Keratinocyte (primary cell): ENCODE measurements around the gene KIR2DL4. TPM values are rescaled to one million over a fixed set of nuclear protein-coding genes. Genes with fewer than 3 reads are reported as not detected.

Experiments used
- DNase-seq: peaks from one replicate; pipeline ENCODE4 v3.0.0-alpha.2; 2011; ENCODE audit warnings: low read depth, missing footprints, low spot score
- FAIRE-seq: peaks from 2 replicates; lab custom pipeline; 2011; peaks lifted over from hg19 to GRCh38; lab: Jason Lieb, UNC
- H2AFZ ChIP-seq: 2 replicates; pipeline ENCODE4 v1.6.0; 2012; ENCODE audit warnings: low read length, control low read depth, inconsistent platforms; ENCODE audit not compliant: control insufficient read depth
- H3K27ac ChIP-seq: 2 replicates; pipeline ENCODE4 v1.5.1; 2011; ENCODE audit warnings: low read length; ENCODE audit not compliant: control insufficient read depth, insufficient read depth
- H3K27me3 ChIP-seq: 3 replicates; pipeline ENCODE4 v1.6.0; 2011; ENCODE audit warnings: low read length; ENCODE audit not compliant: control insufficient read depth, insufficient read depth; ENCODE audit errors: extremely low read depth
- H3K36me3 ChIP-seq, 2 experiments: 2 replicates in 1 of 2; 3 replicates in 1 of 2; pipeline ENCODE4 v1.5.1; 2011; ENCODE audit warnings: low read length in 2 of 2, mild to moderate bottlenecking in 1 of 2; ENCODE audit not compliant: control insufficient read depth in 2 of 2, insufficient read depth in 2 of 2; ENCODE audit errors: extremely low read depth in 1 of 2
- H3K4me1 ChIP-seq: 3 replicates; pipeline ENCODE4 v1.5.1; 2011; ENCODE audit warnings: low read length; ENCODE audit not compliant: control insufficient read depth, insufficient read depth; ENCODE audit errors: extremely low read depth
- H3K4me2 ChIP-seq: 3 replicates; pipeline ENCODE4 v1.6.0; 2011; ENCODE audit warnings: low read depth, low read length; ENCODE audit not compliant: control insufficient read depth, insufficient read depth; ENCODE audit errors: extremely low read depth
- H3K4me3 ChIP-seq, 3 experiments: fragments of 200-600 bp in 1 of 3; sonication (generic) in 1 of 3; 2 replicates in 2 of 3; 3 replicates in 1 of 3; pipeline ENCODE4 v1.5.1; 2011 to 2016; ENCODE audit warnings: low read length in 3 of 3, mild to moderate bottlenecking in 3 of 3, control low read depth in 2 of 3, inconsistent platforms in 1 of 3, low read depth in 1 of 3, mixed read lengths in 1 of 3, mixed run types in 1 of 3, moderate library complexity in 1 of 3; ENCODE audit not compliant: control insufficient read depth in 2 of 3, insufficient read depth in 2 of 3; ENCODE audit errors: extremely low read depth in 1 of 3
- H3K79me2 ChIP-seq: 2 replicates; pipeline ENCODE4 v1.6.0; 2012; ENCODE audit warnings: low read length; ENCODE audit not compliant: control insufficient read depth, insufficient read depth
- H3K9ac ChIP-seq: 3 replicates; pipeline ENCODE4 v1.6.0; 2011; ENCODE audit warnings: low read length; ENCODE audit not compliant: control insufficient read depth, insufficient read depth; ENCODE audit errors: extremely low read depth
- H3K9me1 ChIP-seq: 3 replicates; pipeline ENCODE4 v1.6.0; 2011; ENCODE audit warnings: low read length; ENCODE audit not compliant: control insufficient read depth, insufficient read depth; ENCODE audit errors: extremely low read depth
- H3K9me3 ChIP-seq: 2 replicates; pipeline ENCODE4 v1.5.1; 2012; ENCODE audit warnings: low read depth, low read length; ENCODE audit not compliant: control insufficient read depth
- H4K20me1 ChIP-seq: 3 replicates; pipeline ENCODE4 v1.6.0; 2011; ENCODE audit warnings: low read length; ENCODE audit not compliant: control insufficient read depth, insufficient read depth; ENCODE audit errors: extremely low read depth
- EZH2 ChIP-seq: IDR thresholded peaks from one replicate; pipeline ENCODE4 v1.6.1; 2012; ENCODE audit warnings: inconsistent platforms, mild to moderate bottlenecking, low read length, moderate library complexity
- dilution Hi-C: fragments of 300-500 bp; cut with MboI; formaldehyde crosslinking; loops from one replicate; pipeline ENCODE4 v1.7.0; 2020; ENCODE audit warnings: low sequenced_read_pairs; ENCODE audit not compliant: extremely low pct_ligation_motif_present
- polyA plus RNA-seq, 5 experiments: library from polyadenylated mRNA; depleted of rRNA in 3 of 5; stranded (reverse) in 3 of 5; stranded (forward) in 1 of 5; unstranded in 1 of 5; fragments of >200 nt; gene quantifications; 1 replicate in 1 of 5; 2 replicates in 3 of 5; 3 replicates in 1 of 5; pipeline versions ENCODE4 v1.2.1 to v1.2.3, GENCODE V29; 2011 to 2012; ENCODE audit warnings: missing spikeins in 2 of 5, low read depth in 1 of 5, low replicate concordance in 1 of 5
- TF ChIP-seq, protein P1 (sequence below), 3 experiments: IDR thresholded peaks in 1 of 3; conservative IDR thresholded peaks in 1 of 3; optimal IDR thresholded peaks in 1 of 3; 2 replicates in 2 of 3; 3 replicates in 1 of 3; pipeline versions ENCODE3 to v1.5.1; 2011; ENCODE audit warnings: low read length in 3 of 3, mild to moderate bottlenecking in 3 of 3, moderate library complexity in 2 of 3, control low read depth in 1 of 3, inconsistent platforms in 1 of 3; ENCODE audit not compliant: insufficient read depth in 2 of 3; ENCODE audit errors: extremely low read depth in 1 of 3

Gene KIR2DL4
- polyA plus RNA-seq, 1 donor (not counting 4 experiments of a cell fraction or from before 2014, with no cell fraction given), result not detected

GRCh38 chr19:54791476-54791875, 11.9 kb upstream of the KIR2DL4 start:
- no peak overlapping the region for H3K4me2 ChIP-seq
- no peaks in the 10 kb centered on the region for H4K20me1 ChIP-seq
- H3K36me3 ChIP-seq, result no peaks in the 10 kb centered on the region
- H3K4me3 ChIP-seq, result no peak overlapping the region
- H3K9me3 ChIP-seq, result peaks cover 9% of the 10 kb centered on the region
- H3K27me3 ChIP-seq, result no peaks in the 10 kb centered on the region
- dilution Hi-C loops, result no loop called here
- FAIRE-seq, result no peak
- H3K4me1 ChIP-seq, result no peaks in the 10 kb centered on the region
- no peaks in the 10 kb centered on the region for H3K9me1 ChIP-seq
- TF ChIP-seq, protein P1, sequence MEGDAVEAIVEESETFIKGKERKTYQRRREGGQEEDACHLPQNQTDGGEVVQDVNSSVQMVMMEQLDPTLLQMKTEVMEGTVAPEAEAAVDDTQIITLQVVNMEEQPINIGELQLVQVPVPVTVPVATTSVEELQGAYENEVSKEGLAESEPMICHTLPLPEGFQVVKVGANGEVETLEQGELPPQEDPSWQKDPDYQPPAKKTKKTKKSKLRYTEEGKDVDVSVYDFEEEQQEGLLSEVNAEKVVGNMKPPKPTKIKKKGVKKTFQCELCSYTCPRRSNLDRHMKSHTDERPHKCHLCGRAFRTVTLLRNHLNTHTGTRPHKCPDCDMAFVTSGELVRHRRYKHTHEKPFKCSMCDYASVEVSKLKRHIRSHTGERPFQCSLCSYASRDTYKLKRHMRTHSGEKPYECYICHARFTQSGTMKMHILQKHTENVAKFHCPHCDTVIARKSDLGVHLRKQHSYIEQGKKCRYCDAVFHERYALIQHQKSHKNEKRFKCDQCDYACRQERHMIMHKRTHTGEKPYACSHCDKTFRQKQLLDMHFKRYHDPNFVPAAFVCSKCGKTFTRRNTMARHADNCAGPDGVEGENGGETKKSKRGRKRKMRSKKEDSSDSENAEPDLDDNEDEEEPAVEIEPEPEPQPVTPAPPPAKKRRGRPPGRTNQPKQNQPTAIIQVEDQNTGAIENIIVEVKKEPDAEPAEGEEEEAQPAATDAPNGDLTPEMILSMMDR (optimal IDR thresholded peaks at IDR 0.05 in 1 of 3, IDR thresholded peaks at IDR 0.05 in 1 of 3, conservative IDR thresholded peaks at IDR 0.05 in 1 of 3; ENCODE audit: extremely low read depth in 1 of 3, insufficient read depth in 2 of 3, low read length in 3 of 3), result no peak
- no peak for TF ChIP-seq EZH2
- no peak overlapping the region for H2AFZ ChIP-seq
- H3K9ac ChIP-seq, result no peak overlapping the region
- no peaks in the 10 kb centered on the region for H3K79me2 ChIP-seq
- no peak for DNase-seq
- H3K27ac ChIP-seq, result no peak overlapping the region

GRCh38 chr19:54792814-54793213, 10.6 kb upstream of the KIR2DL4 start:
- H3K9me1 ChIP-seq, result no peaks in the 10 kb centered on the region
- no peaks in the 10 kb centered on the region for H3K36me3 ChIP-seq
- H3K79me2 ChIP-seq, result no peaks in the 10 kb centered on the region
- FAIRE-seq, result no peak
- no peak overlapping the region for H3K4me3 ChIP-seq
- no peak for DNase-seq
- no peak overlapping the region for H3K9ac ChIP-seq
- no peak overlapping the region for H2AFZ ChIP-seq
- no peaks in the 10 kb centered on the region for H4K20me1 ChIP-seq
- H3K4me1 ChIP-seq, result no peaks in the 10 kb centered on the region
- TF ChIP-seq EZH2, result no peak
- TF ChIP-seq, protein P1 (optimal IDR thresholded peaks at IDR 0.05 in 1 of 3, IDR thresholded peaks at IDR 0.05 in 1 of 3, conservative IDR thresholded peaks at IDR 0.05 in 1 of 3; ENCODE audit: extremely low read depth in 1 of 3, insufficient read depth in 2 of 3, low read length in 3 of 3), result no peak
- no peak overlapping the region for H3K27ac ChIP-seq
- H3K27me3 ChIP-seq, result no peaks in the 10 kb centered on the region
- dilution Hi-C loops, result no loop called here
- H3K4me2 ChIP-seq, result no peak overlapping the region
- peaks cover 3% of the 10 kb centered on the region for H3K9me3 ChIP-seq
